ENCODE measurements around the gene TMEM132D. TPM values are rescaled to one million over a fixed set of nuclear protein-coding genes. Genes with fewer than 3 reads are reported as not detected.

Gene TMEM132D
- total and polyA plus RNA-seq, 2 of the 8 experiments (the other 6 are each of a cell fraction or from before 2014, with no cell fraction given), result 3.5 to 10.1 TPM

DNA sequence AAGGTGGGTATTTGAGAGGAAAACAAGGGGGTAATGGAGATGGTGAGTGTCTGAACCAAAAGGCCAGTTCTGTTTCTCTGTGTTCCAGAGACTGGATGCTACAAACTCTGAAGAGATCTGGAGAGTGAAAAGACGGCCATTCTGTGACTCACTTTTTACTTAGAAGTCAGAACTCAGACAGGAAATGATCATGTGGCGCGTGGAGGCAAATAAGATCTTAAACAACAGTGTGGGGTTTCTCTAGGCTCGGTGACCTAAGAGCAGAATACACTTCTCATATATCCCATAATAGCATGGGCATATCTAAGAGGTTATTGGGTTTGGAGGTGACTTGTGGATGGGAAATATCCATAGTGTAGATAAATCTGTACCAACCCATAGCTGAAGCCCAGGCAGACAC lies 463.5 kb downstream of the TMEM132D start:
- no peaks in the 10 kb centered on the region for H3K36me3 ChIP-seq (ENCODE audit: control insufficient read depth in 2 of 4, insufficient read depth in 4 of 4, low read length in 3 of 4)
- H4K8ac ChIP-seq (ENCODE audit: extremely low read depth, insufficient read depth, low read length), result no peak overlapping the region
- H3K4me1 ChIP-seq (replicated peaks in 1 of 4; ENCODE audit: control insufficient read depth in 3 of 4, insufficient read depth in 4 of 4, low read length in 3 of 4), result no peaks in the 10 kb centered on the region
- CTCF ChIA-PET (ENCODE audit: partially characterized antibody), result interaction anchor here (1.5 kb wide), 1 partner anchor 246 kb away, joined by 3 read pairs; no protein-coding TSS in a partner anchor
- H3K9me3 ChIP-seq (ENCODE audit: insufficient read depth in 2 of 2, low read depth in 1 of 2, low read length in 1 of 2), result no peaks in the 10 kb centered on the region
- no peak overlapping the region for H2BK12ac ChIP-seq (ENCODE audit: low read depth, low read length)
- no peak overlapping the region for H2BK20ac ChIP-seq (ENCODE audit: low read length)
- H4K20me1 ChIP-seq (replicated peaks in 1 of 2; ENCODE audit: control insufficient read depth in 1 of 2, insufficient read depth in 2 of 2, low read length in 2 of 2), result no peaks in the 10 kb centered on the region
- no peak overlapping the region for H3K56ac ChIP-seq (replicated peaks; ENCODE audit: insufficient read length, low read depth, low read length)
- no peak overlapping the region; a peak in 1 of 7 replicates for H3K9ac ChIP-seq (replicated peaks in 1 of 4; ENCODE audit: extremely low read depth in 1 of 4, low read depth in 3 of 4, low read length in 3 of 4)
- H2AK5ac ChIP-seq (ENCODE audit: low read depth, low read length), result no peak overlapping the region
- H3K27ac ChIP-seq (ENCODE audit: low read depth, low read length), result no peak overlapping the region
- no peak overlapping the region for H4K5ac ChIP-seq (ENCODE audit: insufficient read length, low read depth, low read length)
- H3K27me3 ChIP-seq (replicated peaks in 1 of 4; ENCODE audit: control insufficient read depth in 3 of 4, extremely low read depth in 1 of 4, insufficient read depth in 3 of 4, low read length in 3 of 4), result no peaks in the 10 kb centered on the region
- no peak overlapping the region for H2BK15ac ChIP-seq (ENCODE audit: low read length)
- no peak overlapping the region for H2AFZ ChIP-seq (ENCODE audit: low read length)
- H3K23ac ChIP-seq (ENCODE audit: insufficient read length), result no peak overlapping the region
- TF ChIP-seq TAF7 (optimal IDR thresholded peaks at IDR 0.05; ENCODE audit: borderline replicate concordance, low read depth, low read length) (no peak), POU5F1 (IDR thresholded peaks at IDR 0.05; ENCODE audit: low read depth, low read length) (no peak), BRCA1 (IDR thresholded peaks at IDR 0.05; ENCODE audit: low read depth, low read length) (no peak)
- no peak overlapping the region for H3K4me3 ChIP-seq (ENCODE audit: extremely low read depth in 1 of 4, insufficient read depth in 2 of 4, low read depth in 3 of 4, low read length in 4 of 4)
- no peak overlapping the region for H3K18ac ChIP-seq (ENCODE audit: extremely low read depth, low read length)
- no peak for FAIRE-seq
- no peaks in the 10 kb centered on the region for H3K79me2 ChIP-seq (ENCODE audit: control insufficient read depth in 1 of 2, insufficient read depth in 2 of 2, low read length in 2 of 2)
- POLR2A ChIA-PET (ENCODE audit: partially characterized antibody), result no interaction called here
- no peaks in the 10 kb centered on the region for H3K23me2 ChIP-seq (ENCODE audit: low read depth, low read length)
- no peak overlapping the region for H3K4ac ChIP-seq (replicated peaks; ENCODE audit: insufficient read length, low read depth, low read length)
- WGBS, 2 experiments (ENCODE audit: extremely low coverage in 1 of 2, insufficient coverage in 1 of 2, insufficient read length in 1 of 2, insufficient replicate concordance in 2 of 2, low coverage in 1 of 2, low lambda C conversion rate in 2 of 2, missing lambda C conversion rate in 1 of 2), result 89% methylated on average over 4 of the region's 4 CpGs; no CpG with 5 or more reads in 1 of the 2 experiments
- H4K91ac ChIP-seq (replicated peaks; ENCODE audit: insufficient read length, low read length), result no peak overlapping the region
- DNase-seq (ENCODE audit: low read depth in 1 of 2, low spot score in 2 of 2), result no peak
- H2BK120ac ChIP-seq (replicated peaks; ENCODE audit: low read depth, low read length), result no peak overlapping the region
- no peak overlapping the region for H2BK5ac ChIP-seq (ENCODE audit: low read depth, low read length)
- H3K14ac ChIP-seq (ENCODE audit: insufficient read length), result no peak overlapping the region
- no peaks in the 10 kb centered on the region for H3K79me1 ChIP-seq (ENCODE audit: low read depth, low read length)
- H3K4me2 ChIP-seq (ENCODE audit: insufficient read depth in 1 of 2, low read depth in 2 of 2, low read length in 2 of 2), result no peak overlapping the region

Measured in H1 (cell line).